ENCODE results near the gene TRPV2.
"Not testable (repeated sequence)": the region's sequence is repeated elsewhere in the genome, so short reads cannot be mapped to it uniquely, and the experiment has no call there.

The TRPV2 gene

GRCh38 chr17:16438173-16438556 lies 22.8 kb downstream of the TRPV2 start:
- no peak for DNase-seq (ENCODE audit: low spot score)

DNA sequence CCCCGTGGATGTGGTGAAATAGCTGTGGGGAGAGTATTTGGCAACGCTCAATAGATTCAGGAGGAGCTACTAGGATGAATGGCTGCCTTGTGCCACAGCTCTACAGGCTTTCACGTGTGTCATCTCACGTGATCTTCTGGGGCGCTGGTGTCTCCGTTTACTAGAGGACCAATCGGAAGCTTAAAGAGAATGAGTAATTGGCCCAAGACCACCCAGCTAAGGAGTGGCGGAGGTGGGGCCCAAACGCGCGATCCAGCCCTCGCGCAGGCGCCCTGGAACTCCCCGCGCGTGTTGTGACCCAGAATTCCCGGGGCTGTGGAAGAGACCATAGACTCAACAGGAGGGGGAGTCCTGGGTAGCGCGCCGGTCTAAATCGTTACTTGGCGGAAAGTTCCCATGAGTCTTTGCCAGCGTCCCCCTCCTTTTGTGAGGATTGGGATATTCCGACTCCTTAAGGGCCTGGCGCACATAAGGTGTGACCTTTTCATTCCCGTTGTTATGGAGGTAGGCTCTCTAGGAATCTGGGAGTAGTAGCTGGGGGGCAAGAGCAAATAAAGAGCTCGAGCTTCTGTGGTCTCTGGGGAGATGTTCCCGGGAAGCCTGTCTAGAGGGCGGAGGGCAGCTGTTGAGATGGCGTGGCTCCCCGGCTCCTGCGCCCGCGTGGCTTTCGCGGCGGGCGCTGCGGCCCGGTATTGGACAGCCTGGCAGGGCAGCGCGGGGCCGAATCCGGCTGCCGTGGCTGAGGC lies 23.4 kb downstream of the TRPV2 start:
- peak; percentile 96 for DNase-seq (ENCODE audit: low spot score)

DNA sequence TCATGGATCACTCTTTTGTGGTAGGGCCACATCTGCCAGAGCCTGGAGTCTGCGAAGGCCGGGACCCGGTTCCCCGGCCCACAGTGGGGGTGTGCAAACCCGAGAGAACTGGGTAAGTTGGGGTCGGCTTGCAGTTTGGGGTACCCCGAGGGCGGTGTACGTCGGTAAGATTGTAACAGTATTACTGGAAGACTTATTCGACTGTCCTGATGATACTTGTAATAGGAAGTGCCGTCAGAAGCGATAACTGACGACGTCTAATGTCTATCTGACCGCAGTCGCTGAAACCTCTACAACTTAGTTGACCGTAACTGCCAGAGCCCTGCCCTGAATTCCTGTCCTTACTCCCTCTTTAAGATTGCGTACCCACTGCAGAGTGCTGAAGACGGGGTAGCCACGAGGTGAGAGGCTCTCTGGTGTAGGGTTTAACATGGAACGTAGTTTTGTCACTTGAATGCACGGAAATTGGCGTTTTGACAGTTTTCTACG lies 24.0 kb downstream of the TRPV2 start:
- no peak for DNase-seq (ENCODE audit: low spot score)

- peak; percentile 33 for DNase-seq (ENCODE audit: low spot score)
Measured at GRCh38 chr17:16439811-16440351, 24.5 kb downstream of the TRPV2 start.

- not testable (repeated sequence) for DNase-seq (ENCODE audit: low spot score)
Measured at GRCh38 chr17:16440354-16440753, 25.0 kb downstream of the TRPV2 start.

GRCh38 chr17:16440901-16441629 lies 25.7 kb downstream of the TRPV2 start:
- DNase-seq (ENCODE audit: low spot score), result no peak

- no peak for DNase-seq (ENCODE audit: low spot score)
Measured at GRCh38 chr17:16442141-16442540, 26.8 kb downstream of the TRPV2 start.

DNA sequence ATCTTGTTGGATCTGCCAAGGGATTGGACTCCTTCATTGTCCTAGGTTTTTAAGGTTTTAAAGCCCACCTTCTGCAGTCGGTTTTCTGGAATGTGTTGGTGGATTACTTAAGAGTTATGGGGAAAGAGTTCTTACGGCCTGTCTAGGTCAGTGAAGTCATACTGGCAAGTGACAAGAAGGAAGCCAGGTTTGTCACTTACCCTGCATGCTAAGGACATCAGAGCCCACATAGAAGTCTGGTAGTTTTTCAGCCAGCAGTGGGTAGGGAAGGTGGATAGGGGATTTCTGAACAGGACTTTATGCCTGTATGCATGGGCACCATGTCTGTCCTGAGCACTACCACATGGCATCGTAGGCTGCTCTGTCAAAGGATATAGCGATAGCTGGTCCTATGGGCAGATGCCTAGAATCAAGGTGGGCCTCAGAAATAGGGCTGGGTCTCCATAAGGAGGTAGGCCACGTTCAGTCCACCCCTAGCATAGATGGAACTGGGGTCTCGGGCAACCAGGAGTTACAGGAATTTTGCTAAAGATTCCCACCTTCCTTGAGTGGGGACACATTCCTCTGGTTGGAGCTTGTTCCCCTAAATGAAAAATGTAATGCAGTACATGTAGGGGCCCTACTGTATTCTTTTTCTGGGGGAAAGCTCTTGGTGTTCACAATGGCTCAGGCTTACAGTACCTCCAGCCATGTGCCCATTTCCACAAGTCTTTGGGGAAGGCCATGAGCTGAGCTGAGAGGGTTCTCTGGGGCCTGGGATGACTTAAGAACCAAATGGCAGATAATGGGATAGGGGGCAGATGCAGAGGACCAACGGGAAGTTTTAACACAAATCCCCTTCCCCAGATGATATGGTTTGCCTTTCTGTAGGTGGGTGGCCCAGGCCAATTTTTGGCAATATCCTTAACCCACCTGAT lies 27.5 kb downstream of the TRPV2 start:
- DNase-seq (ENCODE audit: low spot score), result no peak

DNA sequence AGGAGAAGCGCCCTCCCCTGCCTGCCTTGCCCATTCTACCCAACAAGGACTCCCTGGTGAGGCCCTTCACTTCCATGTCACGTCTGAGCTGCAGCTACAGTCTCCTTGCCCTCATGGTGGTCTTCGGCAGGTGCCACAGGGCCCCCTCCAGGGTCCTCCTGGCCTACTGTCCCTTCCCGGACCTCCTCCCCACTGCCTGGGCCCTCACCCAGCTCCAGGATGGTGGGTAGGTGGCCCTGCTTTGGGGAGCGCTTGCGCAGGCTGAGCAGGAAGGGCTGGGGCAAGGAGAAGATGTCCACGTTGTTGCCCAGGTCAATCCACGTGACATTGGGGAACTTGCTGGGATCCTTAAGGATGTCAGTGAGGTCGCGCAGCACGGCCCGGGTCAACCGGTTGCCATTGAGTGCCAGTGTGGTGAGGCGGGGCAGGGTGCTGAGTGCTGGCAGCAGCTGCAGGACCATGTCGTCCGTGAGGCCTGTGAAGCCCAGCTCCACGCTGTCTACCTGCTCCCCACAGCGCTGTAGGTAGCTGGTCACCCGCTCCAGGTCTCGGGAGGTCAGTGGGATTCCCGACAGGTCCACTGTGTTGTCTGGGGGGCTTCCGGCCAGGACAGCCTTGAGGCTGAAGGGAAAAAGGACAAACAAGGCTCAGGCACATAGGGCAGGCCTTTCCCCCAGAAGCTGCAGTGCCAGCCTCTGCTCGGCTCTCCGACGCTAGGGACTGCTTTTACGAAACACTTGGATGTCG lies 28.3 kb downstream of the TRPV2 start:
- no peak for DNase-seq (ENCODE audit: low spot score)

GRCh38 chr17:16444258-16444886 lies 29.0 kb downstream of the TRPV2 start:
- no peak for DNase-seq (ENCODE audit: low spot score)

GRCh38 chr17:16446338-16446983 lies 31.1 kb downstream of the TRPV2 start:
- no peak for DNase-seq (ENCODE audit: low spot score)

DNA sequence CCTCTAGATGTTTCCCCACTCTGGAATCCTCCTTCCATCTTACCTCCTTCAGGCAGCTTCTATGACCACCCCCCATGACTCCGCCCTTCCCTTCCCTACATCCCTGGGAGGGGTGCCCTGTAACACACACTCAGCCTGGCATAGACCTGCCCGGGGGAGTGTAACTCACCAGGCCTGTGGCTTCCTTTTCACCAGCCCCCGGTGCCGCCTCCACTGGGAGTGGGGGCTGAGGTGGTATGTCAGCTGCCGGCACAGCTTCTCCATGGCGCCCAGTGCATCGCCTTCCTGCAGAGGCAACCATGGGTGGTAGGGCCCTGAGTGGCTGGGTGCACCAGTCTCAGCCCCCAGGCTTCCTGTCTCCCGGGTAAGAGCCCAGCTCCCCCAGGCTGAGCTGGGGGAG lies 32.3 kb downstream of the TRPV2 start:
- DNase-seq (ENCODE audit: low spot score), result no peak

GRCh38 chr17:16448490-16448889 lies 33.1 kb downstream of the TRPV2 start:
- DNase-seq (ENCODE audit: low spot score), result no peak

- DNase-seq (ENCODE audit: low spot score), result no peak
Measured at GRCh38 chr17:16449121-16449570, 33.8 kb downstream of the TRPV2 start.

GRCh38 chr17:16450028-16450427 lies 34.7 kb downstream of the TRPV2 start:
- DNase-seq (ENCODE audit: low spot score), result no peak

DNA sequence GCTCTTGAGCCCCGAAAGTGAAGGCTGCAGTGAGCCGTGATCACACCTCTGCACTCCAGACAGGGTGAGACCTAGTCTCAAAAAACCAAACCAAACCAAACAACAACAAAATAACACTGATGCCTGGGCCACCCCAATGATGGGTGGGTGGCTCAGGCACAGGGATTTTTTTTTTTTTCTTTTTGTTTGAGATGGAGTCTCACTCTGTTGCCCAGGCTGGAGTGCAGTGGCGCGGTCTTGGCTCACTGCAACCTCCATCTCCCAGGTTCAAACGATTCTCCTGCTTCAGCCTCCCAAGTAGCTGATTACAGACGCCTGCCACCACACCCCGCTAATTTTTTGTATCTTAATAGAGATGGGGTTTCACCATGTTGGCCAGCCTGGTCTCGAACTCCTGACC lies 36.9 kb downstream of the TRPV2 start:
- not testable (repeated sequence) for DNase-seq (ENCODE audit: low spot score)

GRCh38 chr17:16453493-16453851 lies 38.1 kb downstream of the TRPV2 start:
- no peak for DNase-seq (ENCODE audit: low spot score)

GRCh38 chr17:16455997-16456741 lies 40.8 kb downstream of the TRPV2 start:
- no peak for DNase-seq (ENCODE audit: low spot score)

DNA sequence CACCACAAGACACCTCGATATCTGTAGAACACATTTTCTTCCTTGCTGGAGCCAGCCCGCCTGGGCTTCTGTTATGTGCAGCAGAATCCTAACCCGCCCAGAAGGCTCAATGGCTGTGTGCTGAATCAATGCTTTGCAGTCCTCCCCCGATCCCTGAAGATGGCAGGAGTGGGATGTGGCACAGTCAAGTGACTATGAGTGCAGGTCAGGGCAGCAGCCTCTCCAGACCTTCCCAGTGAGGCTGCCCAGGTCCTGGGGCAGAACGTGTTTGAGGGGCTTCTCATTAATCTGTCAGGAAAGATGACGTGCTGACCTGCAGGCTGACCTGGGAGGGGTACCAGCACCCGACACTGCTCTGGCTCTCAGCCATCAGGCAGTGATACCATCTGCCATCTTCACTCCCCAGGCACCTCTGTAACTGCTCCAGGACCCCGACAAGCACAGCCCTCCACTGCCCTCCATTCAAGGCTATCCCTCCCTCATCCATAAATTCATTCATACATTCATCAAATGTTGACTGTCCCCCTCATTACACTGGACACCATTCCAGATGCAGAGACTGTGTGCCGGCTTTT lies 41.5 kb downstream of the TRPV2 start:
- no peak for DNase-seq (ENCODE audit: low spot score)

All from NAMALWA (cell line).